ENCODE results near the gene BROX. TPM values are rescaled to one million over a fixed set of nuclear protein-coding genes. Genes with fewer than 3 reads are reported as not detected.

BROX gene
- total RNA-seq, 1 donor from 2014 or later: 21.9 TPM

DNA sequence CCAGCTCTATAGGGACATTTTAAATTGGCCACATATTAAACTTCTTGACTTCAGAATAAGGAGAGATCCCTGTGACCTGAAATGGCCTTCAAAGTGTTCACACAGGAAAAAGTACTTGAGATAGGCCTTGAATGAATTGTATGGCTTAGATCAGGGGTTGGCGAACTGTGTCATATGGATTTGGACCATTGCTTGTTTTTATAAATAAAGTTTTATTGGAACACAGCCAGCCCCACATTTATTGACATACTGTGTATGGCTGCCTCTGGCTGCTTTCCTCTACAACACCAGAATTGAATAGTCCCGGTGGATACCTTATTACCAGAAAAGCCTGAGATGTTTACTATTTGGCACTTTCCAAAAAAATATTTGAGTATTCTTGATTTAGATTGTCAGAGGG, 4.0 kb downstream of the BROX start:
- no peak overlapping the region for H3K4me3 ChIP-seq (ENCODE audit: low read length in 3 of 3)
- no peak overlapping the region for H3K9ac ChIP-seq (ENCODE audit: low read depth in 1 of 3, low read length in 3 of 3)
- H3K9me3 ChIP-seq (ENCODE audit: control insufficient read depth in 3 of 3, low read length in 3 of 3): no peaks in the 10 kb centered on the region
- H3K27ac ChIP-seq (ENCODE audit: low read depth, low read length): no peak overlapping the region
- H3K27me3 ChIP-seq (ENCODE audit: control insufficient read depth in 3 of 3, insufficient read depth in 3 of 3, low read length in 3 of 3): no peaks in the 10 kb centered on the region
- H3K36me3 ChIP-seq (ENCODE audit: control insufficient read depth in 3 of 3, insufficient read depth in 3 of 3, low read length in 3 of 3): peaks cover 0 to 34% (median 29%) of the 10 kb centered on the region in 3 donors
- peaks cover 3 to 6% (median 4%) of the 10 kb centered on the region in 3 donors for H3K4me1 ChIP-seq (ENCODE audit: control insufficient read depth in 3 of 3, insufficient read depth in 3 of 3, low read length in 3 of 3)

- Histone ChIP-seq H3K4me3 (ENCODE audit: low read length in 3 of 3) (no peak overlapping the region), H3K4me1 (ENCODE audit: control insufficient read depth in 3 of 3, insufficient read depth in 3 of 3, low read length in 3 of 3) (no peaks in the 10 kb centered on the region), H3K9ac (ENCODE audit: low read depth in 1 of 3, low read length in 3 of 3) (no peak overlapping the region), H3K27ac (ENCODE audit: low read depth, low read length) (no peak overlapping the region), H3K36me3 (ENCODE audit: control insufficient read depth in 3 of 3, insufficient read depth in 3 of 3, low read length in 3 of 3) (peaks cover 37 to 78% (median 75%) of the 10 kb centered on the region in 3 donors), H3K27me3 (ENCODE audit: control insufficient read depth in 3 of 3, insufficient read depth in 3 of 3, low read length in 3 of 3) (no peaks in the 10 kb centered on the region), H3K9me3 (ENCODE audit: control insufficient read depth in 3 of 3, low read length in 3 of 3) (no peaks in the 10 kb centered on the region)
These were observed 16.4 kb downstream of the BROX start for GRCh38 chr1:222728746-222729145.

DNA sequence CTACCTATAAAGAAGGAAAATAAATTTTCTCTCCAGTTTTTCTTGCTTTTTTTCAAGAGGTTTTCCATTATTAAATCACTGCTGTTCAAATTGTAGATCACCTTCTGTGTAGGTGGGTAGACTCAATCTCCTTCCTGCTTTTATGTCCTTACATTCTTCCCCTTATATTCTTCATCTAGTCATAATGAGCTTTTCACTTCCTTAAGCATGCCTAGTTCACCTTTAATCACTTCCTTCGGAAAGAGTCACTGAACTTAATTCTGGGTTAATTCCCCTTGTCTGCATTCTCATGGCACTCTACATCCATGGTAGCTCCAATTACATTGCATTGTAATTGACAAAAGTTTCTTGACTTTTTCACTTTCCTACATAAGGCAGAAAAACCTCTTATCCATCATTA, 18.5 kb downstream of the BROX start:
- H3K4me1 ChIP-seq (ENCODE audit: control insufficient read depth in 3 of 3, insufficient read depth in 3 of 3, low read length in 3 of 3): no peaks in the 10 kb centered on the region
- H3K27ac ChIP-seq (ENCODE audit: low read depth, low read length): no peak overlapping the region

GRCh38 chr1:222732216-222733159, 20.1 kb downstream of the BROX start:
- no peaks in the 10 kb centered on the region for H3K4me1 ChIP-seq (ENCODE audit: control insufficient read depth in 3 of 3, insufficient read depth in 3 of 3, low read length in 3 of 3)
- H3K4me3 ChIP-seq (ENCODE audit: low read length in 3 of 3): no peak overlapping the region
- H3K9me3 ChIP-seq (ENCODE audit: control insufficient read depth in 3 of 3, low read length in 3 of 3): no peaks in the 10 kb centered on the region
- H3K27me3 ChIP-seq (ENCODE audit: control insufficient read depth in 3 of 3, insufficient read depth in 3 of 3, low read length in 3 of 3): no peaks in the 10 kb centered on the region
- no peak overlapping the region for H3K27ac ChIP-seq (ENCODE audit: low read depth, low read length)
- no peak overlapping the region for H3K9ac ChIP-seq (ENCODE audit: low read depth in 1 of 3, low read length in 3 of 3)
- peaks cover 26 to 67% (median 65%) of the 10 kb centered on the region in 3 donors for H3K36me3 ChIP-seq (ENCODE audit: control insufficient read depth in 3 of 3, insufficient read depth in 3 of 3, low read length in 3 of 3)

More for the DNA sequence above, 18.5 kb downstream of the BROX start:
- Histone ChIP-seq H3K9me3 (ENCODE audit: control insufficient read depth in 3 of 3, low read length in 3 of 3) (no peaks in the 10 kb centered on the region), H3K27me3 (ENCODE audit: control insufficient read depth in 3 of 3, insufficient read depth in 3 of 3, low read length in 3 of 3) (no peaks in the 10 kb centered on the region), H3K9ac (ENCODE audit: low read depth in 1 of 3, low read length in 3 of 3) (no peak overlapping the region), H3K36me3 (ENCODE audit: control insufficient read depth in 3 of 3, insufficient read depth in 3 of 3, low read length in 3 of 3) (peaks cover 31 to 73% (median 70%) of the 10 kb centered on the region in 3 donors), H3K4me3 (ENCODE audit: low read length in 3 of 3) (no peak overlapping the region)

- Histone ChIP-seq H3K27me3 (ENCODE audit: control insufficient read depth in 3 of 3, insufficient read depth in 3 of 3, low read length in 3 of 3) (no peaks in the 10 kb centered on the region), H3K9me3 (ENCODE audit: control insufficient read depth in 3 of 3, low read length in 3 of 3) (no peaks in the 10 kb centered on the region), H3K4me1 (ENCODE audit: control insufficient read depth in 3 of 3, insufficient read depth in 3 of 3, low read length in 3 of 3) (no peaks in the 10 kb centered on the region), H3K27ac (ENCODE audit: low read depth, low read length) (no peak overlapping the region), H3K36me3 (ENCODE audit: control insufficient read depth in 3 of 3, insufficient read depth in 3 of 3, low read length in 3 of 3) (peaks cover 14 to 48% (median 45%) of the 10 kb centered on the region in 3 donors), H3K9ac (ENCODE audit: low read depth in 1 of 3, low read length in 3 of 3) (no peak overlapping the region), H3K4me3 (ENCODE audit: low read length in 3 of 3) (no peak overlapping the region)
These were observed 22.4 kb downstream of the BROX start for GRCh38 chr1:222734740-222735139.

GRCh38 chr1:222736470-222736869, 24.1 kb downstream of the BROX start:
- Histone ChIP-seq H3K4me3 (ENCODE audit: low read length in 3 of 3) (no peak overlapping the region), H3K27ac (ENCODE audit: low read depth, low read length) (no peak overlapping the region), H3K36me3 (ENCODE audit: control insufficient read depth in 3 of 3, insufficient read depth in 3 of 3, low read length in 3 of 3) (peaks cover 5 to 34% (median 28%) of the 10 kb centered on the region in 3 donors), H3K27me3 (ENCODE audit: control insufficient read depth in 3 of 3, insufficient read depth in 3 of 3, low read length in 3 of 3) (no peaks in the 10 kb centered on the region), H3K9me3 (ENCODE audit: control insufficient read depth in 3 of 3, low read length in 3 of 3) (no peaks in the 10 kb centered on the region), H3K4me1 (ENCODE audit: control insufficient read depth in 3 of 3, insufficient read depth in 3 of 3, low read length in 3 of 3) (no peaks in the 10 kb centered on the region), H3K9ac (ENCODE audit: low read depth in 1 of 3, low read length in 3 of 3) (no peak overlapping the region)

DNA sequence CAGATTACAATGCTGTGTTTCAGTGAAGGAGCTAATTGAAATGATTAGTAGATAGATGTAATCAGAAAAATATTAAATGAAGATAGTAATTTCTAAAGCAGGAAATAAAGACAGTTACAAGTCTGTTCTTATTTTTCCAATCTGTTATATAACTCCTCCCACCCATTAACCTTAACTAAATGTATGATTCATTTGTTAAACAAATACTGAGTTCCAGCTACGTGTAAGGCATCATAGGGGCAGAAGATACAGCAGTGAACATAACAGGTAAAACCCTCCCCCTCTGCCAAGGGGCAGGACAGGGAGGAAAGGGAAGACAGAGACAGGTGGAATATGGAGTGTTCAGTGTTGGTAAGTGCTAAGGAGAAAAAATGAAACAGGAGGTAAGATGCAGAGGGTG, 24.6 kb downstream of the BROX start, which contains the start of gene FAM177B:
FAM177B (plus strand) TSS at position 231 of the 400 bp plus-strand sequence. CDS start 9,344 bp downstream, outside the sequence.
- H3K4me3 ChIP-seq (ENCODE audit: low read length in 3 of 3): no peak within 1 kb of the TSS
- H3K9me3 ChIP-seq (ENCODE audit: control insufficient read depth in 3 of 3, low read length in 3 of 3): no peaks in the 10 kb centered on the region
- H3K36me3 ChIP-seq (ENCODE audit: control insufficient read depth in 3 of 3, insufficient read depth in 3 of 3, low read length in 3 of 3): peaks cover 3 to 31% (median 25%) of the 10 kb centered on the region in 3 donors
- H3K27ac ChIP-seq (ENCODE audit: low read depth, low read length): no peak within 1 kb of the TSS
- no peaks in the 10 kb centered on the region for H3K4me1 ChIP-seq (ENCODE audit: control insufficient read depth in 3 of 3, insufficient read depth in 3 of 3, low read length in 3 of 3)
- no peaks in the 10 kb centered on the region for H3K27me3 ChIP-seq (ENCODE audit: control insufficient read depth in 3 of 3, insufficient read depth in 3 of 3, low read length in 3 of 3)
- no peak within 1 kb of the TSS for H3K9ac ChIP-seq (ENCODE audit: low read depth in 1 of 3, low read length in 3 of 3)

DNA sequence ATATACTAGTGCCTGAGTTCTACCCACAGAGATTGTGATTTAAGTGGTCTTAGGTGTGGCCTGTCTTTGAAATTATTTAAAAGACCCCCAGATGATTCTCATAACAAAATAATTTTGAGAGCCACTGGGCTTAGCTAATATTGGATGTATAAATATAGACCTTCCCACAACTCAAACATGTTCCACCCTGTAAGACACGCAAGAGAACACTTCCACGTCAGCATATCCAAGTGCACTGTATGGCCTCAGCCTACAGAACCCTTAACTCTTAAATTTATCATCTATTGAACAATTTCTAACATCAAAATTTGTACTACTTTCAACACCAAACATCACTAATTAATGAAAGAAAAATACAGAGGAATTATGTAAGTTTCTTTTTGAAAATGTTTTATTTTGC, 27.1 kb downstream of the BROX start:
- H3K9me3 ChIP-seq (ENCODE audit: control insufficient read depth in 3 of 3, low read length in 3 of 3): no peaks in the 10 kb centered on the region
- H3K27me3 ChIP-seq (ENCODE audit: control insufficient read depth in 3 of 3, insufficient read depth in 3 of 3, low read length in 3 of 3): no peaks in the 10 kb centered on the region
- peaks cover 0 to 11% (median 11%) of the 10 kb centered on the region in 3 donors for H3K36me3 ChIP-seq (ENCODE audit: control insufficient read depth in 3 of 3, insufficient read depth in 3 of 3, low read length in 3 of 3)
- no peak overlapping the region for H3K9ac ChIP-seq (ENCODE audit: low read depth in 1 of 3, low read length in 3 of 3)
- H3K27ac ChIP-seq (ENCODE audit: low read depth, low read length): no peak overlapping the region
- H3K4me3 ChIP-seq (ENCODE audit: low read length in 3 of 3): no peak overlapping the region
- no peaks in the 10 kb centered on the region for H3K4me1 ChIP-seq (ENCODE audit: control insufficient read depth in 3 of 3, insufficient read depth in 3 of 3, low read length in 3 of 3)

DNA sequence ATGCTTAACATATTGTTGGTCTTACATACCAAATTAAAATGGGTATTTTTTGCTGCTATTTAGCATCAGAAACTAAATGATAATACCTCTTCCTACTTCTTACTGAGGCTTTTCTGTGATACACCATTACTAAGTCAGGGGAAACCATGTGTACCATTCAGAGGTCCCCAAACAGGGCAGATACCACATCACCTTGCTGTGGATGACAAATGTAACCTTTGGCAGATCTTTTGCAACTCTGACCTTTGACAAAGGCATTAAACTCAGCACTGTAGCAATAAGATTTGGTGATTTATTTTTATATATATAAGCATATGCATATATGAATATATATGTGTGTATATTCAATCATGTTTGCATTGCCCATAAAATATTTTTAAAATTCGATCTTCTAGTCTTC, 27.6 kb downstream of the BROX start:
- H3K4me1 ChIP-seq (ENCODE audit: control insufficient read depth in 3 of 3, insufficient read depth in 3 of 3, low read length in 3 of 3): no peaks in the 10 kb centered on the region

More for the DNA sequence above, 27.6 kb downstream of the BROX start:
- peaks cover 0 to 11% (median 7%) of the 10 kb centered on the region in 3 donors for H3K36me3 ChIP-seq (ENCODE audit: control insufficient read depth in 3 of 3, insufficient read depth in 3 of 3, low read length in 3 of 3)
- no peak overlapping the region for H3K4me3 ChIP-seq (ENCODE audit: low read length in 3 of 3)
- no peaks in the 10 kb centered on the region for H3K27me3 ChIP-seq (ENCODE audit: control insufficient read depth in 3 of 3, insufficient read depth in 3 of 3, low read length in 3 of 3)
- H3K27ac ChIP-seq (ENCODE audit: low read depth, low read length): no peak overlapping the region
- no peak overlapping the region for H3K9ac ChIP-seq (ENCODE audit: low read depth in 1 of 3, low read length in 3 of 3)
- H3K9me3 ChIP-seq (ENCODE audit: control insufficient read depth in 3 of 3, low read length in 3 of 3): no peaks in the 10 kb centered on the region
